Fibroblast of peridontal ligament (primary cell): ENCODE results near the gene HNRNPUL2.

Experiments
- DNase-seq: peaks from one replicate; pipeline ENCODE4 v3.0.0-alpha.2; 2010; ENCODE audit errors: extremely low read depth

Gene HNRNPUL2

DNA sequence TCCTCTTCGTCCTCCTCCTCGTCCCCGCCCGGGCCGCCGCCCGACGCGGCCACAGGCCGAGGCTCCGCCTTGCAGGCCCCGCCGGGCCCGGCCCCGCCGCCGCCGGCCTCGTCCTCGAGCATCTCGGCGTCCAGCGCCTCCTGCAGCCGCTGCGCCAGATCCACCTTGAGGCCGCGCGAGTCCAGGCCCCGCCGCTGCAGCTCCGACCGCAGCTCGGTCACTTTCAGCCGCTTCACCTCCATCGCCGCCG, 417 bp downstream of the HNRNPUL2 start:
- DNase-seq: no peak

DNA sequence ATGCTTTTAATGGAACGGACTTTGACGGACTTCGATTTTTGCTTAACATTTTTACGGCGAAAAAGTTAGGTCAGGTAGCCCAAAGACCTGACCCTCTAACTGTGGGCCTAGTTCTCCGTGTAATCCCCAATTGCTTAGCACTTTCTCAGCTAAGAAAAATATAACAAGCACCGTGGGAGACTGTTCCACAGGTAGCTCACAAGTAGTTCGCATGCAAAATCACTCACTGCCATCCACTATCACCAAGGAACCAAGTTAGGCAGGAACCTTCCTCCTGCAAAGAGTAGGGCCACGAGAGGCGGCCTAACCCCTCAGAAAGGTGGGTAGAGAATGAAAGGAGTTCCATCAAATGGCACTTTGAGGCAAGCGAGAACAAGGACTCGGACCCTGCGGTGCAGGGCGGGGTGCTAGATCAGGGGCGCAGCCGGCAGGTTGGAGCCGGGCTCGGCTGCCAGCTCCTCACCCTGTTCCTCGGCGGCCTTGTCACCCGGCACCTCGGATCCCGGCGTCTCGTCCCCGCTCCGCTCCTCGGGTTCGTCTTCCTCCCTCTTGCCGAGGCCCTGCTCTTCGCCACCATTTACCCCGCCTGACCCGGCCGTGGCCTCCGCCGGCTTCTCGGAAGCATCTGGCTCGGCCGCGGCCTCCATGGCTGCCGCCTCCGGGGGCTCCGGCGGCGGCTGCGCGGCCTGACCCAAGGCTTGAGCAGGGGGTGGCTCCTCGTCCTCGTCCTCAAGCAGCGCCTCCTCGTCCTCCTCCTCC, 922 bp downstream of the HNRNPUL2 start:
- no peak for DNase-seq

DNA sequence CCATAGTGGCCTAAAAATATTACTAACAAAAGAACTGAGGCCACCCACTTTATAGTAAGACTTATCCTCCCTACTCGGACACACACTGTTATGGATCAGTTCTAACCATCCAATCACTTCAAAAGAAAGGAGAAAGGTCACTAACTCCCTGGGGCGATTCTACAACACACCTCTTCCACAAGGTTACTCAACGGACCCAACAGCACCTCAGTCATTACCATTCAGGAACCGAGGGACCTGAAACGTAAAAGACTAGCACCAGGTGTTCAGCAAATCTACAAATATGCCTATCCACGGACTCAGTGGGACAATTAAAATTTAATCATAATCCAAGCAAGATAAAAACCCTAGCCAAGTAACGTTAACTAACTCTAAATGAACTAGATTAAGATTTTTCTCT, 1.6 kb downstream of the HNRNPUL2 start:
- no peak for DNase-seq

DNA sequence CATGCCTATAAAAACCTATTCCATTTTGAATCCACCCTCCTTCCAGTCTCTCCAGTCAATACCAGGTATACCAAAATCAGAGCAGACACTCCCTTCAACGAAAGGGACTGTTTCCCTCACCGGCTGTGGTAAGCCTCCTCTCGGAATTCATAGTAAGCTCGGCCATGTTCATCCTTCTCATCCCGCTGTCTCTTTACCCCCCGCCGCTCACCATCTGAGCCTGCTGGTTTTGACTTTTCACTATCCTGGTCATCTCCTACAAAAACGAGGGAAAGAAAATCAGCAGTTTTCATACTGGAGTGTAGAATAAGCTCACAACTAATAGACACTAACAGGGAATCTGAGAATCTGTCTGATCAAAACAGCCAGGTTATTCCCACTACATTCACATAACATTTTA, 3.1 kb downstream of the HNRNPUL2 start:
- DNase-seq: no peak

DNA sequence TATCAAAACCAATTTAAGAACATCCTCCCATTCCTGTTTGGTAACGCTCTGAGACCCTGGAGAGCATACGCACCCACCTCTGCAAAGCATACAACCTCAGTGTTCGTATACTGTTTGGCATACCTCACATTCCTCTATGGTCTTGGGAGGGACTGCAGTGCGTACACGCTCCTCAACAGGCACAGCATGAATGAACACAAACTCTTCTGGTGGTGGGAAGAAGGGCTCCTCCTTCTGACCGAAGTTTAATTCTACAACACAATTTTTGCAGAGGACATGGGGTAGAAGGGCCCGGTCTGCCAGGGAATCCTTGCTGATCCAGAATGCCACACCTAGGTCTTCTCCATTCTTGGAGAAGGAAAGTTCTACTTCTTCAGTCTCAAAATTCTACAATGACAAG, 5.3 kb downstream of the HNRNPUL2 start:
- DNase-seq: no peak

DNA sequence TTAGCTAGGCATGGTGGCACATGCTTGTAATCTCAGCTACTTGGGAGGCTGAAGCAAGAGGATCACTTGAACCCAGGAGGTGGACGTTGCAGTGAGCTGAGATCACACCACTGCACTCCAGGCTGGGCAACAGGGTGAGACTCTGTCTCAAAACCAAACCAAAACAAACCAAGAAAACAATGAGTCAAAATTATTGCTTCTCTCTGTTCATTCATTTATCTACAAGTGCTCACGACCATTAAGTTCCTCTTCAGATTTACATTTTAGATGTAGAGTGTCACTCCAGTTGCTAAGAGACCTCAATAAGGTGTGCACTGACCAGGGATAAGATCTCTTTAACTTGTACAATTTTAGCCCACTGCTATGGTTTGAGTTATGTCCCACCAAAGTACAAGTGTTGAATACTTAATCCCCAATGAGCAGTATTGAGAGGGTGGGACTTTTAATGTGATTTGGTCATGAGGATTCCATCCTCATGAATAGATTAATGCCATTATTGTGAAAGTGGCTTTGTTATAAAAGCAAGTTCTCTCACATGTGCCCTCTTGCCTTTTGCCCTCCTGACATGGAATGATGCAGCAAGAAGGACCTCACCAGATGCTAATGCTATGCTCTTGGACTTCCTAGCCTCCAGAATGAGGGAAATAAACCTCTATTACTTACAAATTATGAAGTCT, 7.8 kb downstream of the HNRNPUL2 start:
- DNase-seq: no peak

- DNase-seq: no peak
Observed at GRCh38 chr11:62716816-62717215, 10.4 kb downstream of the HNRNPUL2 start.

GRCh38 chr11:62716206-62716605, 11.1 kb downstream of the HNRNPUL2 start:
- DNase-seq: no peak

- no peak for DNase-seq
Observed at GRCh38 chr11:62715150-62716130, 11.8 kb downstream of the HNRNPUL2 start.

DNA sequence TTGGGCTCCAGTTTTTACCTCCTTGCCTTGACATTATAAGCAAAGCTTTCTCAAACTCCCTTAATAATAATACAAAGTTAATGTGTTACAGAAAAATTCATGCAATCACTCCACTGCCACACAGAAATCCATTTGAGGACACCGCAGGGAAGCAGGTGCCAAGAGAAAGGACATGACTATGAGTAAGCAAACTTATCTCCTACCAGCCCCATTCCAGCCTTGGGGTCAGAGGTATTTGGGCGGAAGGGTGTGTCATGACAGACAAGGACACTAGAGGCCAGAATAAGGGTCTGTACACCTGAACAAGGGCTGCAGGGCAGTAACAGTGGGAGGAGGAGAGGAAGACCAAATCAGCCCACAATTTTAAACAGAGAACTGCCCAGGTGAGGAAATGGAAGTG, 13.9 kb downstream of the HNRNPUL2 start:
- DNase-seq: no peak

DNA sequence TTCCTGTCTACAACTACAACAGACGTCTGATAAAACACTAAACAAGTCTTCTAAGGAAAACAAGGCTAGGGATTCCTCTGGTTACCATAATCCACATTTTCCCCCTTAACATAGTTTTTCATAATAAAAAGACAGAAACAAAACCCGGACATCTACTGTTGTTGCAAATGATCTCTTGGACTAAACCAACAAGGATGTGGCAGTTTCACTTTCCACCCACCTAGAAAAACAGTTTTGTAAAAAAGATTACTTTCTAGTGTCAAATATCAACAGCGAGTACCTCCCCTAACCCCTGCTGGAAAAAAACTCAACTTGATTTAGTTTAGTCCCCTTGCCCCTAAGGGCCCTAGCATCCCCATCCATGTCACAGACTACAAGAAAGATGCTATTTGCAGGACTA, 14.4 kb downstream of the HNRNPUL2 start:
- DNase-seq: no peak

- no peak for DNase-seq
Observed at GRCh38 chr11:62712276-62712812, 14.9 kb downstream of the HNRNPUL2 start.

DNA sequence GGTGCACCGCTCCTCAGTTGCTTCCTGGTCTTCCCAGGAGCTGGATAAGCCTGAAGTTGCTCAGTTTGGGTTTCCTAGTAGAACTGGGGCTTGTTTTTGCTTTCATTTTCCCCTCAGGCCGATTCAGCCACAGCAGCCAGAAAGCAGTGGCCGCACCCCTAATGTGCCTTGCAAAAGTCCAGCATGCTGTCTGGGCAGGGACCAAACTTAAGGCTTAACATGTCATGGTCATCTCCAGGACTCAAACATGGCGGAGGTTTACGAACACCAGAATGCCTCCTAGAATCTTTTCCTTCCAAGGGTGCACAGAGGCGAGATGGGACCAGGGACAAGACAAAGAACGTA, 17.3 kb downstream of the HNRNPUL2 start:
- peak; percentile 51 for DNase-seq

DNA sequence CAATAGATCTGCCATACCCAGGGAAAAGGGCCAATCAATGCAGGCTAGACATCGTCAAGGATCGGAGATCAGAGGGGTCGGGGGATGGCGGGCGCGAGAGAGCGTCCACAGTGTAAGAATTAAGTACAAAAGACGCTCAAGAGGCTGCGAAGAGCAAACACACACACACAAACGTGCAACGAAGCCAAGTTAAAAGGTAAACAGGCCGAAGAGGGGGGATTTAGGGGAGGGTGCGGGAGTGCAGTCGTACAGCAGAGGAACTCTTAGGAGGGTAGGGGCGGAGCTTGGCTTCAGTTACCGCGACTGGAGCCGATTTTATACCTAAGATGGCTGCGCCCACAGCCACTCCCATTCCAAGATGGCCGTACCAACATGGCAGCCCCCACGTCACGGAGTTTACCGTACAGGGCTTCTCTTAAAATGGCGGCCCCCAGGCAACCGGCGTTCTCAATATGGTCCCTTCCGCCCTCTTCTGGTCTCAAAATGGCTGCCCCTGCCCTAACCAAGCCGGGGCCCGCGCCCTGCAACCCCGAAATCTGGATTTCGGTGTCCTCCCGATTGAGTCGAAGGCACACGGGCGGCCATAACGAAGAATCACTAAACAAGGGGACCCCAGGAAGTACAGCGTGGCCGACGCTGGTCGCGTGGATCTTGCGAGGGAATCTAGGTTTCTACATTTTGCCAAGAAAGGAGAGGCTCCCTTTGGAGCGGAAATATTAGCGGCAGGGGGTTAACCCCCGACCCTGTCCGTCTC, 17.8 kb downstream of the HNRNPUL2 start:
- DNase-seq: peak; percentile 98

DNA sequence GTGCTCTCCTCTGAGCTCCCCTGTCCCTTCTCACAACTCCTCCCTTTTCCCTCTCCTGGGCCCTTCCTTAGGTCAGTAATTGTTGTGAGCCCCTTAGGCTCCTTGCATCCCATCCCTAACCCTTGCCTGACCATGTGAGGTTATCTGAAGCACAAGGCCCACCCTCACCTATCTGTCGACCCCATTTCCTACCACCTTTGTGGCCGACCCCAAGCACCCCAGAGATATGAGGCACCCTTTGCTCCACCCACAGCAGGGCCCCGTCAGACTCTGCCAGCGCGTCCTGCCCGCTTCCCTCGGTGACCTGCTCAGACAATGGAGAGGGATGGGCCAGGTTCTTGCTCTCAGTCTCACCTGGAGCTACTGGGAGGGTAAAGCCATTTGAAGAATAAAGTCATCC, 18.5 kb downstream of the HNRNPUL2 start:
- DNase-seq: no peak

GRCh38 chr11:62708392-62708791, 18.9 kb downstream of the HNRNPUL2 start:
- DNase-seq: no peak

DNA sequence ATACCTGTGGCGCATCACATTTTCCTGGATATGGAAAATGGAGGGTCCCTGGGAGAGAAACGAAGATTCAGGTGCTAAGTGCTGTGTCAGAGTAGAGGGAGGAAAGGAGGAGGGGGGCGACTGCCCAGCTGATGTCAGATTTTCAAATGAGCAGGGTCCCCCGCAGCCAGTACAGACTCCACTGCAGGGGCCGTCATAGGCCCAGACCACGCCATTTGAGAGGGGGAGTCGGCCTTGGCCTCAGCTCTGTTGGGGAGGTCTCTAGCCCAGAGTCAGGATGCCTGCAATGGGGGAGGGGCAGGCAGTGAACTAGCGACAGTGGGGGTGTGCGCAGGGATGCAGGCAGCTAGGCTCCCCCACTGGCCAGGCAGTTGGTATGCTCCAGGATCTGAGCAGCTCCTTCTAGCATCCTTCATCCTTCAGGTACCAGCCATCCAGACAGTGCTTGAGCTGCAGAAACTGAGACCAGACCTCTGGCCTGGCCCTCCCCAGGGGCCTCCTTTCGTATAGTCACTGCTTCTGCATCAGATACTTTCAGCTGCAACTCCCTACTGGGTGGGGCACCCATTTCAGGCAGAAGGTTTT, 19.9 kb downstream of the HNRNPUL2 start, which contains the start of the genes BSCL2 and GNG3:
TSS of gene BSCL2 (minus strand) at position 148 of the 585 bp plus-strand sequence. CDS start 229 bp downstream, outside the sequence.
TSS of gene GNG3 (plus strand) at position 400 of the 585 bp plus-strand sequence. CDS start 620 bp downstream, outside the sequence.
- DNase-seq: no peak

- no peak for DNase-seq
Observed at GRCh38 chr11:62706850-62707247, 20.4 kb downstream of the HNRNPUL2 start.

GRCh38 chr11:62705880-62706849, 21.1 kb downstream of the HNRNPUL2 start:
- peak; percentile 88 for DNase-seq

- no peak for DNase-seq
Observed at GRCh38 chr11:62705413-62705812, 21.8 kb downstream of the HNRNPUL2 start.
